PC-3 (cell line): ENCODE data around the gene RNF166. TPM values are rescaled to one million over a fixed set of nuclear protein-coding genes. Genes with fewer than 3 reads are reported as not detected.
A peak's percentile ranks its signal among the peaks of the same experiment; 100 is the strongest.

ENCODE experiments used
- ATAC-seq: fragments of 200-7000 bp; cut with Tn5 transposase; 2 replicates; pipeline ENCODE4 v1.9.1; 2020; ENCODE audit warnings: mild to moderate bottlenecking, moderate library complexity
- BruUV-seq: library from RNA; stranded (reverse); fragments of 400-500 nt; replicated peaks from 2 replicates; lab custom pipeline; 2021; lab: Mats Ljungman, UMichigan
- CTCF ChIA-PET: fragments of 300-600 bp; sonication (Branson Sonifier 250); formaldehyde crosslinking; loops from one replicate; lab custom pipeline; 2022; ENCODE audit warnings: antibody characterized with exemption; lab: Charles Lee
- POLR2A ChIA-PET: fragments of 300-600 bp; sonication (Branson Sonifier 250); formaldehyde crosslinking; loops from one replicate; lab custom pipeline; 2022; ENCODE audit warnings: antibody characterized with exemption; ENCODE audit not compliant: unreplicated experiment; lab: Charles Lee
- DNase-seq: peaks from one replicate; pipeline ENCODE4 v3.0.0-alpha.2; 2015
- H2AFZ ChIP-seq: fragments of 300-600 bp; sonication (generic); 2 replicates; pipeline ENCODE4 v1.6.0; 2016; ENCODE audit warnings: antibody characterized with exemption, low read length
- H3F3A ChIP-seq: fragments of 300-600 bp; sonication (generic); one replicate; pipeline ENCODE4 v1.6.0; 2017; ENCODE audit warnings: antibody characterized with exemption, low read length, control low read depth, mild to moderate bottlenecking; ENCODE audit not compliant: unreplicated experiment
- H3K27ac ChIP-seq: fragments of 300-600 bp; sonication (generic); 2 replicates; pipeline ENCODE4 v1.5.1; 2016; ENCODE audit warnings: mild to moderate bottlenecking, low read length
- H3K27me3 ChIP-seq: fragments of 300-600 bp; sonication (generic); 2 replicates; pipeline ENCODE4 v1.6.1; 2016; ENCODE audit warnings: low read length, mixed read lengths
- H3K36me3 ChIP-seq: fragments of 300-600 bp; sonication (generic); 2 replicates; pipeline ENCODE4 v1.6.1; 2016; ENCODE audit warnings: low read depth, mixed run types, low read length, mixed read lengths
- H3K4me1 ChIP-seq: fragments of 300-600 bp; sonication (generic); 2 replicates; pipeline ENCODE4 v1.5.1; 2016; ENCODE audit warnings: low read length; ENCODE audit not compliant: insufficient read depth
- H3K4me2 ChIP-seq: fragments of 300-600 bp; sonication (generic); 2 replicates; pipeline ENCODE4 v1.6.0; 2016; ENCODE audit warnings: low read length
- H3K4me3 ChIP-seq: fragments of 300-600 bp; sonication (generic); 2 replicates; pipeline ENCODE4 v1.5.1; 2016; ENCODE audit warnings: mild to moderate bottlenecking, low read length, mixed read lengths
- H3K79me2 ChIP-seq: fragments of 300-600 bp; sonication (generic); 2 replicates; pipeline ENCODE4 v1.6.1; 2017; ENCODE audit warnings: low read length, mixed read lengths
- H3K9ac ChIP-seq: fragments of 300-600 bp; sonication (generic); 2 replicates; pipeline ENCODE4 v1.6.0; 2016; ENCODE audit warnings: mild to moderate bottlenecking, low read length
- H3K9me2 ChIP-seq: fragments of 300-600 bp; sonication (generic); replicated peaks from 2 replicates; pipeline ENCODE4 v1.6.1; 2016; ENCODE audit warnings: mixed run types, low read length, mixed read lengths
- H3K9me3 ChIP-seq: fragments of 300-600 bp; sonication (generic); 2 replicates; pipeline ENCODE4 v1.6.1; 2016; ENCODE audit warnings: low read length, mixed read lengths
- H4K20me1 ChIP-seq: fragments of 300-600 bp; sonication (generic); 2 replicates; pipeline ENCODE4 v1.6.1; 2016; ENCODE audit warnings: low read length, mixed read lengths
- CTCF ChIP-seq: fragments of 300-600 bp; sonication (generic); conservative IDR thresholded peaks from 2 replicates; pipeline ENCODE4 v1.5.1; 2017; ENCODE audit warnings: antibody characterized with exemption, low read depth, mild to moderate bottlenecking, low read length
- EZH2 ChIP-seq: fragments of 300-600 bp; sonication (generic); IDR thresholded peaks from one replicate; pipeline ENCODE4 v1.6.1; 2017; ENCODE audit warnings: antibody characterized with exemption, mild to moderate bottlenecking, low read length; ENCODE audit not compliant: unreplicated experiment
- EZH2phosphoT487 ChIP-seq: fragments of 300-600 bp; sonication (generic); IDR thresholded peaks from 2 replicates; pipeline ENCODE4 v1.6.1; 2018; ENCODE audit warnings: mild to moderate bottlenecking, antibody characterized with exemption, low read length, borderline replicate concordance
- intact Hi-C: fragments of 100-400 bp; cut with micrococcal nuclease; formaldehyde crosslinking; loops from 2 replicates; pipeline ENCODE4 v1.9.0; 2023
- total RNA-seq: library from RNA; depleted of rRNA; stranded (reverse); fragments of >200 nt; gene quantifications from 2 replicates; pipeline ENCODE4 v1.2.3, GENCODE V29; 2014

Gene RNF166
- total RNA-seq, 1 experiment from 2014 or later = 28.8 TPM

- Histone ChIP-seq H2AFZ (no peak overlapping the region), H3K9me3 (no peaks in the 10 kb centered on the region), H3K9ac (no peak overlapping the region), H3K36me3 (no peaks in the 10 kb centered on the region), H3K9me2 (no peaks in the 10 kb centered on the region), H4K20me1 (no peaks in the 10 kb centered on the region), H3K27ac (no peak overlapping the region), H3K79me2 (no peaks in the 10 kb centered on the region), H3K27me3 (no peaks in the 10 kb centered on the region), H3F3A (no peaks in the 10 kb centered on the region), H3K4me2 (no peak overlapping the region), H3K4me1 (no peaks in the 10 kb centered on the region), H3K4me3 (no peak overlapping the region)
- POLR2A ChIA-PET = no interaction called here
- no TSS peak for BruUV-seq
- no peak for TF ChIP-seq CTCF
- TF ChIP-seq EZH2phosphoT487 = no peak
- no peak for TF ChIP-seq EZH2
- intact Hi-C loops = no loop called here
- DNase-seq (no peak), ATAC-seq (no peak)
- CTCF ChIA-PET = no interaction called here
These were observed 38.6 kb upstream of the RNF166 start for GRCh38 chr16:88744577-88745521.

- CTCF ChIA-PET = no interaction called here
- Histone ChIP-seq H3F3A (no peaks in the 10 kb centered on the region), H2AFZ (no peak overlapping the region), H3K27me3 (no peaks in the 10 kb centered on the region), H3K36me3 (no peaks in the 10 kb centered on the region), H3K4me1 (no peaks in the 10 kb centered on the region), H3K27ac (no peak overlapping the region), H3K79me2 (no peaks in the 10 kb centered on the region), H3K4me2 (no peak overlapping the region), H3K9ac (no peak overlapping the region), H4K20me1 (no peaks in the 10 kb centered on the region), H3K9me2 (no peaks in the 10 kb centered on the region), H3K4me3 (no peak overlapping the region), H3K9me3 (no peaks in the 10 kb centered on the region)
- intact Hi-C loops = no loop called here
- DNase-seq (peak; percentile 65), ATAC-seq (peak; percentile 78)
- POLR2A ChIA-PET = no interaction called here
- no TSS peak for BruUV-seq
- TF ChIP-seq EZH2phosphoT487 (no peak), CTCF (peak; percentile 82)
These were observed 37.7 kb upstream of the RNF166 start for GRCh38 chr16:88743693-88744576.
